HG02943 (cell line): Measurements from ENCODE around the gene DDX4.
A peak's percentile ranks its signal among the peaks of the same experiment; 100 is the strongest.
"Not testable (repeated sequence)": the region's sequence is repeated elsewhere in the genome, so short reads cannot be mapped to it uniquely, and the experiment has no call there.

Experiments used
- ATAC-seq: cut with Tn5 transposase; IDR thresholded peaks from one replicate; pipeline ENCODE4 v1.9.1; 2021; ENCODE audit warnings: mild to moderate bottlenecking, low read depth, moderate library complexity; ENCODE audit not compliant: unreplicated experiment

The DDX4 gene

DNA sequence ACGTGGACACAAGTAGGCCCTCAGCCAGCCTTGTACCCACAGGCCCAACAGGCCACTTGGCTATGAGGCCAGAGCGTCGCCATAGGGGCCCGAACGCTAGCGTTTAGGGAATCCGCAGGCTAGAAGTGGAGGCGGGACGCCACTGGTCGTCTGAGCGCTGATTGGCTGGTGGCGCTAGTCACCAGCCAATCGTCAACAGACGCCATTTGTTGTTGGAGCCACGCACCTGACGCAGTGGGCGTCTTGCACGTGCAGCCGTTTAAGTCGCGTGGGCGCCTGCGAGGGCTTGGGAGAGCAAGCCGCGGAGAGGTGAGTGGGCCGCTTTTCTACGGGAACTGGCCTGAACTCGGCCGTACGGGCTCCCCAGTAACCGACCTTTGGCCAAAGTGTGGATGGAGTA is at the start of gene DDX4:
Gene DDX4 (plus strand): TSS at position 269 of the 400 bp plus-strand sequence. CDS start 903 bp downstream, outside the sequence.
- ATAC-seq, result no peak

DNA sequence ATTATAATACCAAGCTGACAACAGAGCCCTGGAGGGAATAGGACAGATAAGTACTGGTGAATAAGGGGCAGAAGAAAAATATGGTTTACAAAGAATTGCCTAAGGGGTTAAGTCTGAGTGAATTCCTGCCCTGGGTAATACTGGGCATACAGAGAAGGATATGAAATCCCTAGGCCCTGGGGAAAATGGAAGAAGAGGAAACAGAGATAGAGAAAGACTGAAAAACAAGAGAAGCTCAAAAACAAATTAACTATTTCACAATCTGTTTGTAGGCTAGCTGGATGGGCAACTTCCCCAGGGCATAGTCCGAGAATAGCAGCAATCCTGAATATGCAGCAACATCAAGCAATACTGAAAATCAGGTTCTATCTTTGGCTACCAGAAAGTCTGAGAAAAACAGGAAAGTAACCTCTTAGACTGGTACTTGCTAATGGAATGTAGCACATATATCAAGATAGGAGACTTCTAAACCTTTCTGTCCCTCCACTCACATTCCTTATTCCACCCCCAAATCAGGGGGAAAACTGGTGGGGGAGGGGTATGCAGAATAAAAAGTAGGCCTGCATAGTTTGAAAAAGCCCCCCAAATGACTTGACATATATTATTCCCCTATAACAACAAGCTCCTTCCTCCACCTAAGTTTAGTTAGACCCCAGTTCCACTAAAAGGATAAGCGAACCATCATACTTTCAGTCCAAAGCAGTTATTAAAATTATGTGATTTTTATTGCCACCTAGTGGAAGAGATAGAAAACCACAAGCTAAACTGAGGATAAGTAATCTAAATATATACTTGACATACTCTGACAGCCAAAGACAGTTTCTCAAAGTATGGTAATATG is 46.4 kb upstream of the DDX4 start:
- ATAC-seq, result no peak

DNA sequence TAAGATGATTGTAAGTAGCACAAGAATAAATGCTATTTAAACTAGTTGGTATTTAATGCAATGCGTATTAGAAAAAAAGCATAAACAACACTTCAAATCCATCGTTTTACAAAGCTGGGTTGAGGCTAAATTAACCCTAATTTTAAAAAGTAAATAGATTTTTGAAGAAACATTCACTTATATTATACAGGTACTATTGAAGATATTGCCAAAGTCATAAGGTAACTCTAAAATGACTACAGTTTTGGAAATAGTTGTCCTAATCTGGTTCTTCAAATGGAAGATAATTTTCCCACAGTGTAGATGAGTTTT is 45.8 kb upstream of the DDX4 start:
- no peak for ATAC-seq

DNA sequence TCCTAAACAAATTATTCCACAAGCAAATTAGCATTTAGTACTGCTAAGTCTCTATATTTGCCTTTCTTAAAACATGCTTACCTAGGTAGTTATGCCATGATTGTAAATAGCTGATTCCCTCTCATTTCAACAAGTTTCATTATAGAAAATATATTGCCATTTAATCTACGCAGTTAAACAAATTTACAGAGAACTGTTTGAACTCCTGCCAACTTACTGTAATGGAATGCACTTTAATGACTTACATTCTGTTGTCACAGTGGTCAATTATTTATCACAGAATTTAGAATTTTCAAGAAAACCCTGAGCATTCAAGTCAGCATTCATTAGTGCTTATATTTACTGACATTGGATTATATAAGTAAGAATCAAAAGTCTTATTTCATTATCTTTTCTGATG is 45.4 kb upstream of the DDX4 start:
- no peak for ATAC-seq

DNA sequence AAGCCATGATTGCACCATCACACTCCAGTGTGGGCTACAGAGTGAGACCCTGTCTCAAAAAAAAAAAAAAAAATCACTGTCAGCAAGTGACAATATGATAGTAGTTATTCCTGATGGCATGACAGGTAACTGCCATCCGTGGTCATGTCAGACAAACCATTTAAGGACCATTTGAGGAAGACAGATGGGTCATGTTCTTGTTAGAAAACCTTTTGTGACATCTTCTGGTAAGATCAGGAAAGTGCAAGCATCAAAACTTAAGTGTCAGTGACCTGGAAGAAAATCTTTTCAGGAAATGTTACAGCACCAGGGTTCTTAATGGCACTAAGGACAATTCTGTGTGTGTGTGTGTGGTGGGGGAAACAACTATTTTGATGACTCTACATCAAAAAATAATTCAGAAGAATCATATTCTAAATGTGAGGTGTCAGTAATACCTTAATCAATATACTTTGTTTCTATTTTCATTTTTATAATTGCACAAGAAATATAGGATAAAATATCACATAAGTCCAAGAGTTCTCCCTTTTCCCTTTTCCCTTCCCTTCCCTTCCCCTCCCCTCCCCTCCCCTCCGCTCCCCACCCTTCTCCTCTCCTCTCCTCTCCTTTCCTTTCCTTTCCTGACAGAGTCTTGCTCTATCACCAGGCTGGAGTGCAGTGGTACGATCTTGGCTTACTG is 43.6 kb upstream of the DDX4 start:
- ATAC-seq, result no peak

DNA sequence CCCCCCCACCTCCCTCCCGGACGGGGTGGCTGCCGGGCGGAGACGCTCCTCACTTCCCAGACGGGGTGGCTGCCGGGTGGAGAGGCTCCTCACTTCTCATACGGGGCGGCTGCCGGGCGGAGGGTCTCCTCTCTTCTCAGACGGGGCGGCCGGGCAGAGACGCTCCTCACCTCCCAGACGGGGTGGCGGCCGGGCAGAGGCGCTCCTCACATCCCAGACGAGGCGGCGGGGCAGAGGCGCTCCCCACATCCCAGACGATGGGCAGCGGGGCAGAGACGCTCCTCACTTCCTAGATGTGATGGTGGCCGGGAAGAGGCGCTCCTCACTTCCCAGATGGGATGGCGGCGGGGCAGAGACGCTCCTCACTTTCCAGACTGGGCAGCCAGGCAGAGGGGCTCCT is 41.2 kb upstream of the DDX4 start:
- ATAC-seq, result not testable (repeated sequence)

DNA sequence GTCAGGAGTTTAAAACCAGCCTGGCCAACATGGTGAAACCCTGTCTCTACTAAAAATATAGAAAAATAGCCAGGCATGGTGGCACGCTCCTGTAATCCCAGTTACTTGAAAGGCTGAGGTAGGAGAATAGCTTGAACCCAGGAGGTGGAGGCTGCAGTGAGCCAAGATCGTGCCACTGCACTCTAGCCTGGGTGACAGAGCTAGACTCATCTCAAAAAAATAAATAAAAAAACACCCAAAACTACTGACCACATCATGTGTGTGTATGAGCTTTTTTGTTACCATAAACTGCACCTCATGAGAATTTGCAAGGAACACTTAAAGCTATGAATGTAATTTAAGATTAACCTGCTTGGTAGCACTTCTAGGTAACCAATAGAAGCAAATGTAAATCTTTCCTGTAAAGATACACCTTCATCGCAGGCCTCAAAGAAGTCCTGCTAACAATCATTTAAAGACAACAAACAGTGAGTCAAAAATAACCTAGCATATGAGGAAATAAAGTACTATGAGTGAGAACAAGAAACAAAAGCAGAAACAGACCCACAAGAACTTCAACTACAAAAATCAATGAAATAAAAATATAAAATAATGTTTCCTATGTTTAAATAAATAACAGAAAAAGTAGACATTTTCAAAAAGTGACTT is 38.7 kb upstream of the DDX4 start:
- ATAC-seq, result no peak

DNA sequence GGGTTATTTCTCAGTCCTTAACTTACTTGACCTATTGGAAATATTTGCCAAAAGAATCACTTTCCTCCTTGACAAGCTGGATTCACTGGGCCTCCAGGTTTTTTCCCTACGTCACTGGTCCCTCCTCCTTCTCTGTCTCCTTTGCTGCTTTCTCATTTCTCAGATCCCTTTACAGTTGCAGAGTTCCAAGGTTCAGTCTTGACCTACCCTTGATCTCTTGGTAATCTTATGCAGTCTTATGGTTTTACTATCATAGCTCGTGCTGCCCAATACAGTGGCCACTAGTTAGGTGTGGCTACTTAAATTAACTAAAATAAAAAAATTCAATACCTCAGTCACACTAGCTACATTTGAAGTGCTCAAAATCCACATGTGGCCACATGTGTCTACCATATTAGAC is 37.1 kb upstream of the DDX4 start:
- no peak for ATAC-seq

DNA sequence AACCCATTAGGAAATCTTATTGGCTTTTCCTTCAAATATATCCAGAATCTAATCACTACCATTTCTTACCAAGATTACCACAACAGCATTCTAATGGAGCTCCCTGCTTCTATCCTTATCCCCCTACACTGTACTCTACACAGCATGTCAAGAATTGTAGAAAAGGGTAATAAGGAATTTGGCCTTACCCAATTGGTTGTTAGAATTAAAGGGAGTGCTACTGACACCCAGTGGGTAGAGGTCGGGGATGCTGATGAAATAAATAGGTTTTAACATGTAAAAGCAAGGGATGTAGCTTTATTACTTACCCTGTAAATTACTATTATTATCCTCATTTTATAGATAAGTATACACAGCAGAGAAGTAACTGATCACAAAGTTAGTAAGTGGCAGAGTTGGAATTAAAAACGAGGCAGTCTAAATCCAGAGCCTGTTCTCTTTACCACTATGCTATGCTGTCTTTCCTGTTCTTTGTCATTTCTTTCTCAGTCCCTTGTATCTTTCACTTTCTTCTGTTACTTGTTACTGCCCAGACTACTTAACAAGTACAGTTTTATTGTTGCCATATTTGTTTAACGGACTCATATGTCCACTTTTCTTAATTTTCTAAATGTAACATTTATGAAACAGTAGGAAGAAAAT is 36.3 kb upstream of the DDX4 start:
- ATAC-seq, result no peak

DNA sequence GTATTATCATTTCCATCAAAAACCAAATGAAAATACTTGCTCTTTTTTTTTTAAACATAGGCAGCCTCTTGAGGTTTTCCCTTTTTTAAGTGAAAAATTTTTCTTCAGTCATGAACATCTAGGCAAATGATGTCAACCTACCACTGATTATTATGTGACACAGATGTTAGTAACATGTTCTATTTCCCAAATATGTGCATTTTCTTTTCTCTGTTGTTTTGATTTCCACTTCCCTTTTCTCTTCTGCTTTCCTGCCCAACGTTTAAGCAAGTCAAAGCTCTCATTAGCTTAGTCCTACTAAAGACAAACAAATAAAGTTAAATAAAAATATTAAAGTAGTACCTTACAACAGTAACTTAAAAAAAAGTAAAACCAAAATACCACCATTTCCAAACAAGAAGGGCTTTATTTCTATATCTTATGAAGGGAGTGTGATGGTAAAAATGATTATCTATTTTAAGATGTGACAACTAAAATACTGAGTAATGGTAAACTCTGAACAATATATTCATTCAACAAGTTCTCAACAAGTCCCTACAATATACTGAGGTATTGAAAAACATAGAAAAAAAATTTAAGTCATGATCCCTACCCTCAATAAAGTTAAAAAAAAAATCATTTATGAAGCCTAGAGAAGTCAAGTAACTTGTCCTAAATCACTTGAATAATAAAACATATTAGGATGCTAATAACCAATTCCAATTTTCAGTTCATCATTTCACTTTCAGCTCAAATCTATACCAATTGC is 35.1 kb upstream of the DDX4 start:
- ATAC-seq, result no peak

DNA sequence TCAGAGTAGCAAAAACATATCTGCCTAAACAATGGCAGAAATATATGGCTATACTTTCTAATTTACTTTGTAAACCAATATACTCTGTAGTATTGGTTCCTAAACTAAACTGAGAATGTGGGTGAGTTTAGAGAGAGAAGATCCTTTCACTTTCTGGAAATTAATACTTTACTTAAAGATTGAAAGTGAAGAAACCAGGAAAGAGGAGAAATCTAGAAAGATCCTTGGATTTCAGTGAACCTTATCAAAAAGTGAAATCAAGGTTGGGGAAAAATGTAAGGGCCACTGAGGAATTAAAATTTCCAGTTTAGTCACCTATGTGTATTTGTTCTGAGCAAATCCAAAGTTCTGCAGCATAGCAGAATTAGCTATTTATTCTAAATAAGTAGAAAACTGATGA is 31.6 kb upstream of the DDX4 start:
- ATAC-seq, result no peak

DNA sequence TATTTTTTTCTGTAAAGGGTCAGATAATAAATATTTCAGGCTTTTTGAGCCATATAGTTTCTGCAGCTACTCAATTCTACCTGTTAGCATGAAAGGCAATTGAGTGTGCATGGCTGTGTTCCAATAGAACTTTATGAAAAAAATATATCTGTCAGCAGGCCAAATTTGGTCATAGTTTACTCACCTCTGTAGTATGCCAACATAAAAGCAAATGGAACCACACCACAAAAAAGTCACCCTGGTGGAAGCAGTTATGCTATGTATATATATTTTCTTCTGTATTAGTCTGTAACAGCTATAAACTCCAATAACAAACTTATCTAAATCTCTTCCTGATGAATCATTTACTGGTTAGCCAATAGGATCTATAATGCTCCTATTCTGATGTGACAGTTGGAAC is 29.1 kb upstream of the DDX4 start:
- no peak for ATAC-seq

DNA sequence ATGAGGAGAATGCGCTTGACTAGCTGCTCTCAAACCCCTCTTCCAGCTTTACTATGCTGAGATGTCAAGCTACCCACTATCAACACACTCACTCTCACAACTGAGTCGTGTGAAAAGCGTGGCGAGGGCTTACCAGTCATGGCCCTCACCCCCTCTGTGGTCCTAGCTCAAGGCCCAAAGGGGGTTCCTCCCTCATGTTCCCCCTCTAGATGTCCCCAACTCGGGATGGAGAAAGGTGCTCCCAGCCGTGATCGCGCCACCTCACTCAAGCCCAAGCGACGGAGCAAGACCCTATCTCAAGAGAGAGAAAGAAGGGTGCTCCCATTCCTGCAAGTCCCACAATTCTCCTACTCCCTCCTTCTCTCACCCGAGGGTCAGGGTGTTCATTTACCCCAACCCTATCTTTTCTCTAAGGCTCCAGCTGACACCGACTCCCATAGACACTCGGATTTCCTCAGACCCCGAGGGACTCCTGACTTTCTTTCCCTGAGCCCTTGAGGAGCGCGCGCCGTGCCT is 26.3 kb upstream of the DDX4 start:
- ATAC-seq, result no peak

DNA sequence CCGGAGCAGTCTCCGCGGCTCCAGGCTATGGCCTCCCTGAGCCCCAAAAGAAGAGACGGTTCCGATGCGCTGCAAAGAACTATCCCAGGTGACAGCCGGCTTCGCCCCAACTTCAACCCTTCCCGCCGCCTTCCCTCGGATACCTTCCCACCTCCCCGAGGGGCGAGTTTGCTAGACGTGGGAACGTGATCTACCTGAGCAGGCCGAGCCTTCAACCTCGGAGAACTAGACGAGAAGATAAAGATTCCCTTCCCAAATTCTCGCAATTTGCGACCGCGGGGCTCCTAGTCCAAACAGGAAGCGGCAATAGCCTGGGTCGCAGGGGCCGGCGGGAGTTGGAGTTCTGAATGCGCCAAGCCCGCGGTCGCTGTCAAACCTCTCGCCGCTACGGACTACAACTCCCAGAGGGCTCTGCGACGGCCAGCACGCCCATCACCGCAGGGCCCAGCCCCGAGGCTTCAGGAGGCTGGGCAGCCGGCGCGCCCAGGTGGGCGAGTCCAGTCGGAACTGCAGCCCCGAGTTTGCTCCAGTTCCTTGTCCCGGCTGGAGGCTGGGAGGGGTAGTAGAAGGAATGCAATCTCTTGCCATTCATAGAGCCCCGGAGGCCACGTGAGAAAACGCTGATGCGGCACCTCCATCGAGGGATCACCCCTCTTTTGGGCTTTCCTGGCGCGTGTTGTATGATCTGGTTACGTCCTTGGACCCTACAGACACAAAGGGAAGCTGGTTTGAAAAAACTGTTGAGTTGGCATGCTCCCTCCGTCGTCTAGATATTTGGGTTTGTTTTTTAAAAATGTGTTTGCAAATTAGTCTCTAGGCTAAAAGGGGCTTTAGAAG is 25.6 kb upstream of the DDX4 start, which contains the start of gene SLC38A9:
Gene SLC38A9 (minus strand): TSS at position 302 of the 837 bp plus-strand sequence. CDS start 14,366 bp downstream, outside the sequence.
- peak; percentile 100 for ATAC-seq

DNA sequence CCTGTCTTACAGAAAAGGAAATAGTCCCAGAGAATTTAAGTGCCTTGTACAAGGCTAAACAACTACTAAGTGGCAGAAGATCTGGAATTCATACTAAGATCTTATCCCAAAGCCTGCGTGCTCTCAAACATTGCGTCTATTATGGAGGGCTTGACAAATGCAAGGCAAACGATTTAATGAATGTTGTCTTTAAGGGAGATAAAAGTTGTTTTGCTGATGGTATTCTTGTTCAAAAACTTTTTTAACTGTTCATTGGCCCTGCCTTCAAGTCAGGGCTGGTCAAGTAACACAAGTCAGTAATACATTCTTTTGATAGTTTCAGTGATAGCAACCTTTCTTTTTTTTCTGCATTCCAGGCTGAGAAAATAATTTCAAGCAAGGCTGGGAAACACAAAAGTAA is 24.0 kb upstream of the DDX4 start:
- ATAC-seq, result no peak

DNA sequence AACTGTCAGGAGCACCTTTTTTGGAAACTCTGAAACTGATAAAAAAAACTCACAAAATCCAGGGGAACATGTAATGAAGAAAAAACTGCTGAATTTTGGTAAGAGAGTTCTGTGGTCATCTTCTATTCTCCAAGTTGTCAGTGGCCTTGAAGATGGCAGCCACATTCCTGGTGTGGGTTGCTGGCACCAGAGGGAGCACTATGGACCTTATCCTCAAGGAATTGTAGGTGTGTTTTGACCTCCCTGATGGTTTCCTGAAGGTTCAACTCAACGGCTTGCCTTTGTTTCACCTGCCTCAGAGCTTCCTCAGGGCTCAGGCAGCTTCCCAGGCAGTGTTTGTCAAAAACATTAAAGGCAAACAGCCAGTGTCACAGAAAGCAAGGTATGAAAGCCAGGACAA is 23.5 kb upstream of the DDX4 start:
- no peak for ATAC-seq

DNA sequence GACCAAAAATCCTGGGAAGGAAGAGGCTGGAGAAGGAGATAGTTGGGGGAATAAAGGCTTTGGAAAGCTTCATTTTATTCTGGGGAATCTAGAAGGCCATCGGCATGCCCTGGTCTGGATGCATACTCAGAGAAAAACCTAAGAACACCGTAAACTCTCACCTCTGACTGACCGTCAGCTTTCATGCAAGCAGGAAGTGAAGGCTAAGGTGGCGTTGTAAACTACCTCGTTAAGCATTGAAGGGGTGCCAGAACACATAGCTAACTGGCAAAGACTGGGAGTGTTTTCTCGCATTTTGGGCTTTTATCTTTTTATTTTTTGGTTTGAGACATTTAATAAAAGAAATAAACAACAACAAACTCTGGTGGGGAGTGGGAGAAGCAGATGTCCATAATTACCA is 23.1 kb upstream of the DDX4 start:
- no peak for ATAC-seq

DNA sequence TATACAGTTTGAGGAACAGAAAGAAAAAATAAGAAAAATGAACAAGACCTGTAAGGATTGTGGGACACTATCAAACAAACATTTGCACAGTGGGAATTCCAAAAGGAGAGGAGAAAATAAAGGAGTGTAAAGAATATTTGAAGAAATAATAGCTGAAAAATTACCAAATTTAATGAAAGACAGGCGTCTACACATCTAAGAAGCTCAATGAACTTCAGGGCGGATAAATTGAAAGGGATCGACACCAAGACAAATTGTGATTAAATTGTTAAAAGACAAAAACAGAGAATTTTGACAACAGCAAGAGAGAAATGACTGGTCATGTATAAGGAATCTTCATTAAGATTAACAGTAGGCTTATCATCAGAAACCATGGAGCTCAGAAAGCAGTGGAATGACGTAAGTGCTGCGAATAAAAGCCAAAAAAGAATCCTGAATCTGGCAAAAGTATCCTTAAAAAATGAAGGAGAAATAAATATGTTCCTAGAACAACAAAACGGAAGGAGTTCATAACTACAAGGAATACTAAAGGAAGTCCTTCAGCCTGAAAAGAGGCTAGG is 22.3 kb upstream of the DDX4 start:
- ATAC-seq, result no peak

DNA sequence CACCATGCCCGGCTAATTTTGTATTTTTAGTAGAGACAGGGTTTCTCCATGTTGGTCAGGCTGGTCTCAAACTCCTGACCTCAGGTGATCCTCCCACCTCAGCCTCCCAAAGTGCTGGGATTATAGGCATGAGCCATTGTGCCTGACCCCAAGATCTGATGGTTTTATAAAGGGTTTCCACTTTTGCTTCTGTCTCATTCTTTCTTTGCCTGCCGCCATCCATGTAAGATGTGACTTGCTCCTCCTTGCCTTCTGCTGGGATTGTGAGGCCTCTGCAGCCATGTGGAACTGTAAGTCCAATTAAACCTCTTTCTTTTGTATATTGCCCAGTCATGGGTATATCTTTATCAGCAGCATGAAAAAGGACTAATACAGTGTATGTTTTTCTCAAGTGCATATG is 18.8 kb upstream of the DDX4 start:
- ATAC-seq, result not testable (repeated sequence)
